NOMO-1 (cell line): ENCODE results near the gene BMI1.
A peak's percentile ranks its signal among the peaks of the same experiment; 100 is the strongest.

ENCODE experiments used
- DNase-seq, 2 experiments: peaks; one replicate each; lab custom pipeline; 2025; ENCODE audit not compliant: unreplicated experiment in 2 of 2; lab: John Stamatoyannopoulos, UW

The BMI1 gene

GRCh38 chr10:22319547-22319979 lies 1.3 kb upstream of the BMI1 start:
- no peak for DNase-seq

GRCh38 chr10:22319980-22320558 lies 830 bp upstream of the BMI1 start:
- no peak for DNase-seq

DNA sequence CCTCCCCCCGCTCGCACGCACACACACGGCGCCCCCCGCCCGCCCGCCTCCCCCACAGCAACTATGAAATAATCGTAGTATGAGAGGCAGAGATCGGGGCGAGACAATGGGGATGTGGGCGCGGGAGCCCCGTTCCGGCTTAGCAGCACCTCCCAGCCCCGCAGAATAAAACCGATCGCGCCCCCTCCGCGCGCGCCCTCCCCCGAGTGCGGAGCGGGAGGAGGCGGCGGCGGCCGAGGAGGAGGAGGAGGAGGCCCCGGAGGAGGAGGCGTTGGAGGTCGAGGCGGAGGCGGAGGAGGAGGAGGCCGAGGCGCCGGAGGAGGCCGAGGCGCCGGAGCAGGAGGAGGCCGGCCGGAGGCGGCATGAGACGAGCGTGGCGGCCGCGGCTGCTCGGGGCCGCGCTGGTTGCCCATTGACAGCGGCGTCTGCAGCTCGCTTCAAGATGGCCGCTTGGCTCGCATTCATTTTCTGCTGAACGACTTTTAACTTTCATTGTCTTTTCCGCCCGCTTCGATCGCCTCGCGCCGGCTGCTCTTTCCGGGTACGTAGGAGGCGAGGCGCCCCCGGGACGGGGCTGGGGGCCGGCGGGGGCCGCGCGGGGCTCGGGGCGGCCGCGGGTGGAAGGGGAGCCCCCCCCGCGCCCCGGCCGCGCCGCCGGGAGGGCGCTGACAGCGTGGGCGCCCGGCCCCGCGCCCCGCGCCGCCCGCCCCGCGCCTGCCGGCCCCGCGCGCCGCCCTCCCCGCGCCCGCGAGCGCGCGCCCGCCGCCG lies 441 bp downstream of the BMI1 start:
- DNase-seq: peak; percentile 79 to 85

GRCh38 chr10:22321924-22322640 lies 1.2 kb downstream of the BMI1 start:
- DNase-seq: no peak

- no peak for DNase-seq
Measured at GRCh38 chr10:22322641-22323160, 1.8 kb downstream of the BMI1 start.

- DNase-seq: no peak
Measured at GRCh38 chr10:22323538-22324305, 2.8 kb downstream of the BMI1 start.

- DNase-seq: no peak
Measured at GRCh38 chr10:22324413-22324812, 3.5 kb downstream of the BMI1 start.

DNA sequence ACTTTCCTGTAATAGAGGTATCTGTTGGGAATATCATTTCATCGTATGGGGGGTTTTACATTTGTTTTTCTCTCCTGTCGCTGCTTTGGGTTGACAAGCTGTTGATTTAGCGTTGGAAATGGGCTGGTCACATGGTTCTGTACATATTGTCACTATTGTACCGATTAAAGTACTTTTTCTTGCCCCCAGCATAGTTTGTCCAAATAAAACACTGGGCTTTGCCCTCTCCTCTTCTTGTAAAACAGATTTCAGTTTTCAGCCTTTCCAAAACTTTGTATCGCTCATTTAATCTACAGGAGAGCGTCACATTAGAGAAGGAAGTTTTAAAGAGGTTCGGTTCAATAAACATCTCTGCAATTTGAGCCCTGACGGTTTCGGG lies 4.0 kb downstream of the BMI1 start:
- DNase-seq: no peak

DNA sequence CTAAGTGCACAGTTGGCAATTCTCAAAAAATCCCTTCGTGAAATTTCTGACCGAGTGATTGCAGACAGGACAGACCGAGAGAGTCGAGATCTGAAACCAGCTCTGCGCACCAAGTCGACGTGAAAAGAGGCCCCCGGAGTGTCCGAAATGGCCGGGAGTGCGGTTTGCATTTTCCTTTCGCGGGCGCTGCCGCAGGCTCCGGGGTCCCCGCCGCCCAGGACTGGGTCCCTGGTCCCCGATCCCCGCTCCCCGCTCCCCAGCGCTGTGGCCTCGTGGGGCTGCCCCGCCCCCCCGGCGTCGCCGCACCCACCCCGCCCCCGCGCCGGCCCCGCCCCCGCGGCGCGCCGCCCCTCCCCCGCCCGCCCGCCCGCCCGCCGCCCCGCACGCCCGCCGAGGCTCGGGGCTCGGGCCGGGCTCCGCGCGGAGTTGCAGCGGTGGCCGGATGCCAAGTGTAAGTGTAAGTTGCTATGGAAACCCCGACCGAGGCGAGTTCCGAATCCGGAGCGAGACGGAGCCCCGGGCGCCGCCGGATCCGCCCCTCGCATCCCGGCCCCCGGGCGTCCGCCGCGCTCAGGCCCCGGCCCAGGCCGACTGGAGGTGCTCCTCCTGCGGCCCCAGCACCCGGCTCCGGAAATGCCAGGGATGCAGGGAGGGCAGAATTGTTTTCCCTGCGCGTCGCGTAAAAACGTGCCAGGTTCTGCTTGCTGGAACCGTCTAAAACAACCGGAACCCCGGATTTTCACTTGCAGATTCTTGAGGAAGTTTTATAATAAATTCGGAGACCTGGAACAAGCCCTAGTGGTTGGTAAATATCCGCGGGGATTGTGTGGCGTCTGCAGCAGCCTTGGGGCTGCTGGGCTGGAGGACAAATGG lies 4.6 kb downstream of the BMI1 start:
- DNase-seq: peak; percentile 56 to 73

- DNase-seq: no peak
Measured at GRCh38 chr10:22326145-22326702, 5.3 kb downstream of the BMI1 start.

DNA sequence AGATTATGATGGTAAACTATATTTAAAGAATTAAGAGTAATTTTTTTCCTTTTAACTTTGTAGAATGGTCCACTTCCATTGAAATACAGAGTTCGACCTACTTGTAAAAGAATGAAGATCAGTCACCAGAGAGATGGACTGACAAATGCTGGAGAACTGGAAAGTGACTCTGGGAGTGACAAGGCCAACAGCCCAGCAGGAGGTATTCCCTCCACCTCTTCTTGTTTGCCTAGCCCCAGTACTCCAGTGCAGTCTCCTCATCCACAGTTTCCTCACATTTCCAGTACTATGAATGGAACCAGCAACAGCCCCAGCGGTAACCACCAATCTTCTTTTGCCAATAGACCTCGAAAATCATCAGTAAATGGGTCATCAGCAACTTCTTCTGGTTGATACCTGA lies 8.3 kb downstream of the BMI1 start:
- DNase-seq: no peak

DNA sequence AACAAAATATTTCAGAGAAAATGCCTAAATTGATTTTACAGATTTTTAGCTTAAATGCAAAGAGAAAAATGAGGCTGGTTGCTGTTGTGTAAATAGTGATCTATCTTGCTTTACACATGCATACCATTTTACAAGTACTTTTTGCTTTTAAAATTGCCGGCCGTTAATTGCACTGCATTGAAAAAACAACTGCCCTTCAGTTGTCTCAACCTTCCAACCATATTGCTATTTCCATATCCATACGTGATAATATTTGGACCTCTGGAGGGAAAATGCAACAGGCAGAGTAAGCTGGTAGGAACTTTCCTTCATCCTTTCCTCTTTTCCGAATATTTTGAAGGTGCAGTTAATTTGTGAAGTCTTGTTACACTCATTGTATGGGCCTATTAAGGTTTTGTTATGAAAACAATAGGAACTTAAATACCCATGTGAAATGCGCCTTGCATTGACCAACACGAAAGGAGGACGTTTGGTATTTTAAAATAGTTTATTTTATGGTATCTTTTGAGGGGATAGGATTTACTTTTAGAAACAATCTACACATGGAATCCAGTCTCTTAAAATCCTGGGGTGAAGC lies 11.3 kb downstream of the BMI1 start:
- DNase-seq: peak in 1 of 2 experiments; percentile 45

DNA sequence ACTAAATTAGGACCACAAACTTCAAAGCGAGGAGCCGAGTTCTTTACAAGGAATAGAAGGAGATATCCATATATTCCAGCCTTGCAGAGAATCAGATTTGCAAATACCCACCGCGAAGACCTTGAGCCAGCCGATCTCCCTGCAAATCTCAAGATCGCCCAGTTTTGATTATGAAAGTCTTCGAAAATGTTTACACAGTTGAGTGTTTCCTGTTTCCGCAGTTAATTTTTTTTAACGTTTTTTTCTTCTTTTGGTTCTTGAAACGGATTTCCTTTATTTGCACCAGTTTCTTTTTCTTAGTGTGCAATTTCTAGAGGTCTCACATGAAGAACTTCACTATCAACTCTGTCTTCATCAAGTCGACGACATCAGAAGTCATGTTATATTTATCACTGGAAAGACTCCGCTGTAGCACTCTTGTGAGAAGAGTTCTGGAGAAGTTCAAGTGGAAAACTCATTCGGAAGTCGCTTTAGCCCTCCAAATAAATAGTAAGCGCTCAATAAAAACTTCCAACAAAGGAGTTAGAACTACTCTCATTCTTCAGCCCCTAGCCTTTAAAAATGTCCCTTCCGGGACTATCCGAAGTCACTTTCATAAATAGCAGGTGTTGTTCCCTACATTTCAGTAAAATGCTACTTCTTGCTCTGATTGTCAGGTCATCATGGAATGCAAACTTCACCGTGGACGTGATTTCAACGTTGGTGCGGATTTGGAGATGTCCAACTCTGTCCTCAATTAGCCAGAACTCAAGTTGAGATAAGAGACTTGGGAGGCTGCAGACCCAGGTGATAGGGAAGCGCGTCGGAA lies 12.5 kb downstream of the BMI1 start:
- peak; percentile 60 to 66 for DNase-seq

DNA sequence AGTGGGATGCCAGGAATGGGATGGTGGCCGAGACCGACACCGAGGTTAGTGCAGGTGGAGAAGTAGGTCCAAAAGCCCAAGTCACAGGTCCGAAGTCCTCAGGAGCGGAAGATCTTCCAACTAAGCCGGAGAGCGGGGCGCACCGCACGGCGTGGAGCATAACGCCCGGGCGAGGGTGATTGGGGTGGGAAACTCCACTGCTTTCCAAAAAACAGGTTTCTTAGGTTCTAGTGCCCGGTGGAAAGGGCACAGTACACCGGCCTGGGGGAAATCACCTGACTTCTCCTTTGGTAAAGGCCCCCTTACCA lies 13.0 kb downstream of the BMI1 start:
- no peak for DNase-seq

- DNase-seq: peak in 1 of 2 experiments; percentile 37
Measured at GRCh38 chr10:22334414-22335172, 13.7 kb downstream of the BMI1 start.

DNA sequence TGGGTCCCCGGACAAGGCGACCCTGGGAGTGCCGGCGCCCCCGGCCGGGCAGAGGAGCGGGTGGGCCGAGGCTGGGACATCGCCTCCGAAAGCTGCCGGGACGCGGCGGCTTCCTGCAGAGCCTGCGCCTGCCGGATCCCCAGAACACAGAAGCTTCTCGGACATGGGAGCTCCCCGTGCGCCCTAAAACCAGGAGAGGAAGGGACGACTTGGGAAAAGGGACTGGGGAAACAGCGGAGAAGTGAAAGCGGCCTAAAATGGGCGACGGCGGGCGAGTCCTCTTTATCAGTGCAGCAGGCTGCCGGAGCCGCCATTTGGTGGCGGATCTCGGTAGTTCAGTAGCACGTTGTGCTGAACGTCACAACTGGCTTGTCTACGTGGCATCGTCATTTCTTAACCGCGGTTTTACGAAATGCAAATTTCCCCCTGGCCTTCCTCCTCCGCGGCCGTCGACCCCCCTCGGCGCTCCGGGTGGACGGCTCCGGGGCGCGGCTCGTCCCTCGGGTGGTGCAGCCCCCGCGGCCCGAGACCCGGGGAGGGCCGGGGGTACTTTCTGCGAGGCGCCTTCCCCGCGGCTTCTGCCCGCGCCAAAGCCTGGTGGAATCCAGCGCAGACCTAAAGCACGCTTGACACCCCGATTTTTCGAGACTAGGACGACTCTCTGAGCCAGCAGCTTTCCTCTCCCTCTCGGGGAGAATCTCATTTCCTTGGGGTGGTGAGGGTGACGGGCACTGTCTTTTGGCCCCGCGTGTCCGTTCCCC lies 14.5 kb downstream of the BMI1 start:
- peak; percentile 75 to 85 for DNase-seq
